GM21723 (cell line): ENCODE measurements around the gene SLC24A5.
A peak's percentile ranks its signal among the peaks of the same experiment; 100 is the strongest.

Source experiments
- ATAC-seq: cut with Tn5 transposase; IDR thresholded peaks from one replicate; pipeline ENCODE4 v1.9.1; 2021; ENCODE audit warnings: mild to moderate bottlenecking, moderate library complexity; ENCODE audit not compliant: unreplicated experiment

Gene SLC24A5

DNA sequence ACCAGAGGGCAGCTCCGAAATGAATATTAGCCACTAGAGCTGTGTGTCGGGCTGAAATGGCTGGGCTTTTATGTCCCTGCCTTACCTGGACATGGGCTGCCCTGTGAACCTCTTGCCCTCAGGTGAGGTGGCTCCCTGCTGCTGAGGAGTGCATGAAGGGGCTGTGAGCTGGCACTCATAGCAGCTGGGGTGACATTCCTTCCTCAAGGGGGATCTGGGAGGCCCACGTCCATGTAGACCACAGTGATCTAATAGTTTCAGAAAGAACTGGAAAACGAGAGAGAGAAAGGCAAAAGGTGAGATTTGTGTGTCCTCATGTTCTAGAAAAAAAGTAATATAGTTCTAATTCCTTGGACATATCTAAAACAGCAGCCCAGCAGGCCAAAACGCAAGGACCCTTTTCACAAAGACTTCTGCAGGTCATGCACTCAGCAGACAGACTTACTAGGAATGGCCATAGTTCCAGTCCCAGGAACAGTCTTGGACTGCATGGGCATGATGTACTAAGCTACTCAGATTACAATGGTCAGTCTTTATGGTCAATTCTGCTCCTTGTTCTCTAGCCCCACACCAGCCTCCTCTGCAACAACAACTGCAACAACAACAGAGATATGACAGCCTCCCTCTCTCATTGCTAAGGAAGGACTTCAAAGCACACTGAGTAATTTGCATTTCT is 10.8 kb upstream of the SLC24A5 start:
- no peak for ATAC-seq

GRCh38 chr15:48112242-48112641 is 8.5 kb upstream of the SLC24A5 start:
- no peak for ATAC-seq

- ATAC-seq = no peak
Observed at GRCh38 chr15:48119277-48119676, 1.5 kb upstream of the SLC24A5 start.

GRCh38 chr15:48121849-48122248 is 1.1 kb downstream of the SLC24A5 start:
- no peak for ATAC-seq

- ATAC-seq = no peak
Observed at GRCh38 chr15:48126667-48127355, 6.0 kb downstream of the SLC24A5 start.

GRCh38 chr15:48131324-48131723 is 10.5 kb downstream of the SLC24A5 start:
- ATAC-seq = no peak

DNA sequence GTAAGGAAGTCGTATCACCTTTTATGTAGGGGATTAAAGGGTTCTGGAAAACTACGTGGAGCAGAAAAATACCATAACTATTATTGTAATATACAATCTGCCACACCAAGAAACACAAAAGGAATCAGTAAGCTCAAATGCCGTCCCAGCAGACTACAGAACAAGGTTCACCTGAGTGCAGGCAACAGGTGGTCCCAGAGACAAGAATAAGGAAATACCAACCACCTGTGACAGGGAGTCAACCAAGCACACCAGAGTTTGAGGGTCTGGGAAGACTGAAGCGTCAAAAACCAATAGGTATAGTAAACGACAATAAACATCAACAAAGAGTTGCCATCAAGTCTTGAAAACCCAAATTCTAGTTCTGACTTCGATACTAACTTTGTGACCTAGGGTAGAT is 12.1 kb downstream of the SLC24A5 start:
- no peak for ATAC-seq

- no peak for ATAC-seq
Observed at GRCh38 chr15:48143856-48144255, 23.1 kb downstream of the SLC24A5 start.

DNA sequence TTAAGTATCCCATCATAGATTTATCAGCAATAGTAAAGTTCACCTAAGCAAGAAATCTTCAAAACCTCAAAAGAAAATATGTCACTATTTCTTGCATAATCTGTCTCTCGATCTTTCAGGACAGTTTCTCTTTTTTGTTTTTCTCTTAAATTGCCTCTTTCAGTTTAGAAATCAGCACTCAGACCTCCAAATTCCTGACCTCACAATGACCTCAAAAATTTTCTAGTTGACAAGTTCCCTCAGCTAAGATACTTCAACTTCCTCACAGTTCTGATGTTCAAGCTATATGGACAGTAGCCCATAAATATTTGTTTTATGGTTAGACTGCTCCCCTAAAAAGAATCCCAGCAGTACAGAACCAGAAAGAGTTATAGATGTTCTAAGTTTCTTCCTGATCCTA is 24.1 kb downstream of the SLC24A5 start:
- ATAC-seq = peak; percentile 63

DNA sequence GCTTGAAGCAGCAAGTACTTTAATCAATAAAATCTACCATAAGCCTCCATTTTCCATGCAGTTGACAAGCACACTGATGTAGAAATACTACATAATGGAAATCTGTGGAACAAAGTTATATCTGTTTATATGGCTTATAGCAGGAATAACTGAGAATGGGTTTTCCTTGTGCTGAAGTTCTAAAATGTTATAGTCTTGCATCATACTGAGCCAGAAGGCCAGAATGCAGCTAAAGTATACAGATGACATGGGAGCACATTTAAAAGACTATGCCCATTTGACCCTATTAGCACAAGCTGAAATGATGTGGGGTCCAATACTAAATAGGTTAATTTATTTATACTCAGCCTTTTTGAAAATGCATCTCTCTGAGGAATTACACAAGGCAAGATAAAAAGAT is 25.1 kb downstream of the SLC24A5 start:
- ATAC-seq = no peak

- ATAC-seq = no peak
Observed at GRCh38 chr15:48147358-48147757, 26.6 kb downstream of the SLC24A5 start.

GRCh38 chr15:48149858-48150257 is 29.1 kb downstream of the SLC24A5 start:
- no peak for ATAC-seq

- ATAC-seq = no peak
Observed at GRCh38 chr15:48153526-48153925, 32.7 kb downstream of the SLC24A5 start.

- ATAC-seq = no peak
Observed at GRCh38 chr15:48168616-48169015, 47.8 kb downstream of the SLC24A5 start.

DNA sequence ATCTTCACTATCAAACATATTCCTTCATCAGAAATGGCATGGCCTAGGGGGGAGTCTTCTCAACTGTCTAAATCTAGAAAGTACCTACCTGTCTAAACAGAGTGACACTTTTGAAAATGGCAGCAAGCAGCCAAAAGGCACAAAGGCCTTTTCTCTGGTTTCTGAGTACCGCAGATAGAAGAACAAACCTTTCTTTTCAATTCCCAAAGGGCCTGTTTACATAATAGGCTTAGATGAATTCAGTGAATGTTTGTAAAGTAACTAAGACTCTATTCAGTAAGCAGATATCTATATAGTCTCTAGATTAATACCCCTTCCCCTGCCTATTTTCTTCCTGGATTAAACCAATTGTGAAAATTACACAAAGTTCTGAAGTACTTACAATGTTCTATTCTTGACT is 50.2 kb downstream of the SLC24A5 start:
- no peak for ATAC-seq

- ATAC-seq = no peak
Observed at GRCh38 chr15:48175126-48175525, 54.3 kb downstream of the SLC24A5 start.

- no peak for ATAC-seq
Observed at GRCh38 chr15:48176112-48176511, 55.3 kb downstream of the SLC24A5 start.

DNA sequence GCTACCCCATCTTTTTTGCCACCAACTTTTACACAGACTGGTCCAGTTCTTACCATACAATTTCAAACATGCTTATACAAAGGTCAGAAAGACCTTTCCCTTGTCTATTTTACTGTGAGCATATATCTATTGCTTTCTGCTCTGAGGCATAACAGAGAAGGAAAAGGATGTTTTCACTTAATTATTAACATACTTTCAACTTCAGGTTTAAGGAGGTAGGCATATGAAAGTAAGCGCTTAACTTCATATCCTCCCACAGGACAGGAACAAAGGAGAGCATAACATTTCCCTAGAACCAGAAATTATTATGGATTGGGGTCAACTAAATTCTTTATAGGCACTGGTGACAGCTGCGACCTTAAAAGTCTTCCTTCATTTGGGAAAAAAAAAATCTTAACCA is 56.2 kb downstream of the SLC24A5 start:
- no peak for ATAC-seq

- ATAC-seq = peak; percentile 76
Observed at GRCh38 chr15:48177383-48177765, 56.6 kb downstream of the SLC24A5 start.

- peak; percentile 82 for ATAC-seq
Observed at GRCh38 chr15:48177766-48178647, 57.2 kb downstream of the SLC24A5 start, which contains the start of gene MYEF2. Gene MYEF2 (minus strand): TSS chr15:48178295. CDS start chr15:48178237, 58 bp downstream.

DNA sequence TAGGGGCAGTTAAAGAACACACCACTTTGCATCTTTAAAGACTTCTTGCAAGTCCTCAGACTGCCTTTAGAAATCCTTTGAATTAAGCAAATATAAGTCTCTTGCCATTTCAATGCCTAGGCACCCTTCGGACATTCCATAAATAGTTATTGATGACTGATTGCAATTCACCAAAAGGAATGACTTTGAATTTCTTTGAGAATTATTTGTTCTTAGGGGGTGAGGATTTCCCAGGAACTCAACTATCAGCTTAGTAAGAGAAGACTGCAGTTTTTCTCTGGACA is 57.8 kb downstream of the SLC24A5 start:
- ATAC-seq = no peak

DNA sequence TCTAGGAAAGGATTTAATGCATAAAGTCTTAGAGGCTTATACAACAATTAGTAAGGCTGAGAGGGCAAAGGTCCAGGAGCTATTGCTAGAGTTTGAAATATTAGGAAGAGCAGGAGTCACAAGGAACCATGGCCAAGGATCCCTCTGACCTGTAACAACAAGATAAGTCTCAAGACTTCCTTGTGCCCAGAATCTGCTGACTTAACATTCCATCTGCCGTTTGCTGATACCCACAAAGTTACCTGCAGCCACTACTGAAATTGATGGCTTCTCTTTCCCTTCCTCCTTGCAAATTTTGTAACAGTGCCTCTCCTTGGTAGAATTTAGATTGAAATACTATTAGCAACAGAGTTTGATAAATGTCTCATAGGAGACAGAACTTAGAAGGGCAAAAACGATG is 62.0 kb downstream of the SLC24A5 start:
- no peak for ATAC-seq
